A673 (cell line): ENCODE data around the gene ANK2. TPM values are rescaled to one million over a fixed set of nuclear protein-coding genes. Genes with fewer than 3 reads are reported as not detected.

ENCODE experiments used
- BruUV-seq: library from RNA; stranded (reverse); fragments of 400-500 nt; replicated peaks from 2 replicates; lab custom pipeline; 2021; lab: Mats Ljungman, UMichigan
- CTCF ChIA-PET: fragments of 300-600 bp; sonication (Branson Sonifier 250); formaldehyde crosslinking; loops from one replicate; lab custom pipeline; 2022; ENCODE audit warnings: antibody characterized with exemption; lab: Charles Lee
- POLR2A ChIA-PET: fragments of 300-600 bp; sonication (Branson Sonifier 250); formaldehyde crosslinking; loops from one replicate; lab custom pipeline; 2022; ENCODE audit warnings: antibody characterized with exemption; ENCODE audit not compliant: low non-redundant PET; lab: Charles Lee
- DNase-seq: peaks from one replicate; pipeline ENCODE4 v3.0.0-alpha.2; 2015; ENCODE audit warnings: low spot score
- H3K27ac ChIP-seq: fragments of 200-600 bp; sonication (generic); 2 replicates; pipeline ENCODE4 v1.5.1; 2016; ENCODE audit warnings: mixed run types, low read depth, mild to moderate bottlenecking, mixed read lengths, antibody characterized with exemption, low read length; ENCODE audit not compliant: poor library complexity, severe bottlenecking
- H3K27me3 ChIP-seq: fragments of 200-600 bp; sonication (generic); replicated peaks from 2 replicates; pipeline ENCODE4 v1.6.1; 2017; ENCODE audit warnings: mixed run types, low read depth, mild to moderate bottlenecking, mixed read lengths, antibody characterized with exemption, low read length; ENCODE audit not compliant: insufficient read depth, poor library complexity
- H3K36me3 ChIP-seq: fragments of 200-600 bp; sonication (generic); 2 replicates; pipeline ENCODE4 v1.6.1; 2016; ENCODE audit warnings: mixed run types, mild to moderate bottlenecking, mixed read lengths, antibody characterized with exemption, low read length; ENCODE audit not compliant: insufficient read depth, poor library complexity, severe bottlenecking
- H3K4me1 ChIP-seq: fragments of 200-600 bp; sonication (generic); 2 replicates; pipeline ENCODE4 v1.6.1; 2017; ENCODE audit warnings: mixed run types, mild to moderate bottlenecking, mixed read lengths, antibody characterized with exemption, low read length; ENCODE audit not compliant: insufficient read depth, poor library complexity, severe bottlenecking
- H3K4me3 ChIP-seq: fragments of 200-600 bp; sonication (generic); 2 replicates; pipeline ENCODE4 v1.5.1; 2016; ENCODE audit warnings: low read depth, mixed run types, mild to moderate bottlenecking, mixed read lengths, low read length; ENCODE audit not compliant: poor library complexity, severe bottlenecking
- H3K9me3 ChIP-seq: fragments of 200-600 bp; sonication (generic); 2 replicates; pipeline ENCODE4 v1.6.1; 2016; ENCODE audit warnings: mixed run types, low read depth, mild to moderate bottlenecking, mixed read lengths, antibody characterized with exemption, low read length; ENCODE audit not compliant: poor library complexity, severe bottlenecking
- EZH2 ChIP-seq: fragments of 200-600 bp; sonication (generic); IDR thresholded peaks from 2 replicates; pipeline ENCODE4 v1.6.1; 2017; ENCODE audit warnings: borderline replicate concordance, low read depth, mild to moderate bottlenecking, mixed read lengths, antibody characterized with exemption, low read length; ENCODE audit not compliant: poor library complexity, severe bottlenecking
- intact Hi-C: fragments of 100-400 bp; cut with micrococcal nuclease; formaldehyde crosslinking; loops from one replicate; pipeline ENCODE4 v1.10.0; 2022; ENCODE audit not compliant: unreplicated experiment
- total RNA-seq: library from RNA; stranded (reverse); gene quantifications from 2 replicates; pipeline ENCODE4 v1.2.3, GENCODE V29; 2021
- TF ChIP-seq, protein P1 (sequence below): fragments of 300-800, 200-600 bp; sonication (generic); conservative IDR thresholded peaks from 2 replicates; pipeline ENCODE4 v1.5.1; 2017; ENCODE audit warnings: low read depth, mild to moderate bottlenecking, antibody characterized with exemption, low read length, moderate library complexity, mixed read lengths

Gene ANK2
- total RNA-seq, 1 experiment from 2014 or later, result 12.7 TPM

DNA sequence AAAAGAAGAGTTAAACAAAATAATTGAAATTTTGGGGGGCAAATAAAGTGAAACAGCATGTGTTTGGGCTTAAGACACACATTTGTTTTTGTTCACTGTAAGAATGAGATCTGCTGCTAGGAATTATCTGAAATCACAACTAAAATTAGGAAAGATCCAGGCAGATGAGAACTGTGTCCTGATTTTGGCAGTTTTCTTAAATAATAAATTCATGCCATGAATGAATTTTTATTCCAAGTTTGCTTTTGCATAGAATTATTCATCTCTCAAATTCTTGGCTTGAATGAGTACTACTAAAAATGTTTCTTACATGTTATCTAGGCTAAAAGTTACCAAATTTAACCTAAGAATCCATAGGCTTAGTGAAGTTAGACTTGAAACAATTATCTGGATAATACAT lies 321.7 kb downstream of the ANK2 start:
- Histone ChIP-seq H3K4me1 (peaks cover 4% of the 10 kb centered on the region), H3K9me3 (no peaks in the 10 kb centered on the region), H3K4me3 (no peak overlapping the region), H3K27ac (no peak overlapping the region), H3K27me3 (no peaks in the 10 kb centered on the region), H3K36me3 (no peaks in the 10 kb centered on the region)
- intact Hi-C loops, result no loop called here
- DNase-seq, result no peak
- no peak for TF ChIP-seq EZH2
- TF ChIP-seq, protein P1, sequence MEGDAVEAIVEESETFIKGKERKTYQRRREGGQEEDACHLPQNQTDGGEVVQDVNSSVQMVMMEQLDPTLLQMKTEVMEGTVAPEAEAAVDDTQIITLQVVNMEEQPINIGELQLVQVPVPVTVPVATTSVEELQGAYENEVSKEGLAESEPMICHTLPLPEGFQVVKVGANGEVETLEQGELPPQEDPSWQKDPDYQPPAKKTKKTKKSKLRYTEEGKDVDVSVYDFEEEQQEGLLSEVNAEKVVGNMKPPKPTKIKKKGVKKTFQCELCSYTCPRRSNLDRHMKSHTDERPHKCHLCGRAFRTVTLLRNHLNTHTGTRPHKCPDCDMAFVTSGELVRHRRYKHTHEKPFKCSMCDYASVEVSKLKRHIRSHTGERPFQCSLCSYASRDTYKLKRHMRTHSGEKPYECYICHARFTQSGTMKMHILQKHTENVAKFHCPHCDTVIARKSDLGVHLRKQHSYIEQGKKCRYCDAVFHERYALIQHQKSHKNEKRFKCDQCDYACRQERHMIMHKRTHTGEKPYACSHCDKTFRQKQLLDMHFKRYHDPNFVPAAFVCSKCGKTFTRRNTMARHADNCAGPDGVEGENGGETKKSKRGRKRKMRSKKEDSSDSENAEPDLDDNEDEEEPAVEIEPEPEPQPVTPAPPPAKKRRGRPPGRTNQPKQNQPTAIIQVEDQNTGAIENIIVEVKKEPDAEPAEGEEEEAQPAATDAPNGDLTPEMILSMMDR, result no peak
- ChIA-PET CTCF (no interaction called here), POLR2A (no interaction called here)
- no TSS peak for BruUV-seq

DNA sequence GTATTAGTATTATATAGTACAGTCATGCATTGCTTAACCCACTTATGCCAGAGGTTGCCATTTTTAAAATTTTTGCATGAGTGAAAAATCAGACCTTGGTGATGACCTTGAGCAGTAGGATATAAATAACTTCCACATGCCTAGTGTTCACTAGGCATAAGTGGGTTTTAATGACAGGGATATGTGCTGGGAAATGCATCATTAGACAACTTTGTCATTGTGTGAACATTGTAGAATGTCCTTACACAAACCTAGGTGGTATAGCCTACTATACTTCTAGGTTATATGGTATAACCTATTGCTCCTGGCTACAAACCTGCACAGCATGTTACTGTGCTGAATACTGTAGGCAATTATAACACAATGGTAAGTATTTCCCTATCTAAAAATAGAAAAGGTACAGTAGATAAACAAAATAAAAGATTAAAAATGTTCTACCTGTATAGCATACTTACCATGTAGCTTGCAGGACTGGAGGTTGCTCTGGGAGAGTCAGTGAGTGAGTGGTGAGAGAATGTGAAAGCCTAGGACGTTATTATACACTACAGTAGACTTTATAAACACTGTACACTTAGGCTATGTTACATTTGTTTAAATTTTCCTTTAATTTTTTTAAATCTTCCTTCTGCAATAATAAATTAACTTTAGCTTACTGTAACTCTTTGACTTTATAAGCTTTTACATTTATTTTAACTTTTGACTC lies 326.7 kb downstream of the ANK2 start:
- TF ChIP-seq EZH2, result no peak
- TF ChIP-seq, protein P1, result no peak
- ChIA-PET POLR2A (no interaction called here), CTCF (no interaction called here)
- Histone ChIP-seq H3K4me3 (no peak overlapping the region), H3K27ac (no peak overlapping the region), H3K9me3 (no peaks in the 10 kb centered on the region), H3K36me3 (no peaks in the 10 kb centered on the region), H3K4me1 (no peaks in the 10 kb centered on the region), H3K27me3 (no peaks in the 10 kb centered on the region)
- BruUV-seq, result no TSS peak
- intact Hi-C loops, result no loop called here
- no peak for DNase-seq

GRCh38 chr4:113378836-113379235 lies 329.4 kb downstream of the ANK2 start:
- Histone ChIP-seq H3K9me3 (no peaks in the 10 kb centered on the region), H3K27me3 (no peaks in the 10 kb centered on the region), H3K36me3 (no peaks in the 10 kb centered on the region), H3K4me3 (no peak overlapping the region), H3K4me1 (peaks cover 24% of the 10 kb centered on the region), H3K27ac (no peak overlapping the region)
- TF ChIP-seq, protein P1, result no peak
- TF ChIP-seq EZH2, result no peak
- DNase-seq, result no peak
- no TSS peak for BruUV-seq
- intact Hi-C loops, result no loop called here
- ChIA-PET CTCF (no interaction called here), POLR2A (interaction anchor here (0.6 kb wide), 1 partner anchor 81 kb away, joined by 3 read pairs; no protein-coding TSS in a partner anchor)
